Caco-2 (cell line): ENCODE measurements around the gene LYRM2. TPM values are rescaled to one million over a fixed set of nuclear protein-coding genes. Genes with fewer than 3 reads are reported as not detected.

Source experiments
- BruUV-seq: library from RNA; stranded (reverse); fragments of 400-500 nt; replicated peaks from 2 replicates; lab custom pipeline; 2021; lab: Mats Ljungman, UMichigan
- CTCF ChIA-PET: fragments of 300-600 bp; sonication (Branson Sonifier 250); formaldehyde crosslinking; loops from one replicate; lab custom pipeline; 2022; ENCODE audit warnings: antibody characterized with exemption; lab: Charles Lee
- POLR2A ChIA-PET: fragments of 300-600 bp; sonication (Branson Sonifier 250); formaldehyde crosslinking; loops from one replicate; lab custom pipeline; 2022; ENCODE audit warnings: antibody characterized with exemption; lab: Charles Lee
- DNase-seq, 2 experiments: peaks; one replicate each; pipeline versions ENCODE4 v3.0.0 to v3.0.0-alpha.2; 2020 to 2022
- H3K27me3 ChIP-seq: replicated peaks from 2 replicates; pipeline ENCODE4 v1.6.0; 2011; ENCODE audit warnings: low read length; ENCODE audit not compliant: control insufficient read depth, insufficient read depth
- H3K36me3 ChIP-seq: 2 replicates; pipeline ENCODE4 v1.5.1; 2011; ENCODE audit warnings: low read length; ENCODE audit not compliant: control insufficient read depth, insufficient read depth
- H3K4me1 ChIP-seq: fragments of 250-450 bp; sonication (Bioruptor Pico); 2 replicates; pipeline ENCODE4 v1.5.1; 2020; ENCODE audit warnings: mild to moderate bottlenecking
- H3K4me3 ChIP-seq: 2 replicates; pipeline ENCODE4 v1.5.1; 2011; ENCODE audit warnings: low read depth, mild to moderate bottlenecking, control low read depth, low read length
- H3K9me3 ChIP-seq: fragments of 250-450 bp; sonication (Bioruptor Pico); 2 replicates; pipeline ENCODE4 v1.5.1; 2020; ENCODE audit warnings: mild to moderate bottlenecking, moderate library complexity
- H3K27ac Mint-ChIP-seq: one replicate; pipeline ENCODE4 v1.8.0; 2022; ENCODE audit warnings: mixed read lengths; ENCODE audit not compliant: unreplicated experiment
- H3K27me3 Mint-ChIP-seq: one replicate; pipeline ENCODE4 v1.8.0; 2022; ENCODE audit warnings: mixed read lengths; ENCODE audit not compliant: insufficient read depth, unreplicated experiment
- H3K36me3 Mint-ChIP-seq: one replicate; pipeline ENCODE4 v1.8.0; 2022; ENCODE audit warnings: mild to moderate bottlenecking, mixed read lengths; ENCODE audit not compliant: insufficient read depth, unreplicated experiment
- H3K4me1 Mint-ChIP-seq: one replicate; pipeline ENCODE4 v1.8.0; 2022; ENCODE audit warnings: low read depth, mixed read lengths; ENCODE audit not compliant: unreplicated experiment
- H3K4me3 Mint-ChIP-seq: one replicate; pipeline ENCODE4 v1.8.0; 2022; ENCODE audit warnings: mild to moderate bottlenecking, moderate library complexity, mixed read lengths; ENCODE audit not compliant: unreplicated experiment
- H3K9me3 Mint-ChIP-seq: one replicate; pipeline ENCODE4 v1.8.0; 2022; ENCODE audit warnings: mixed read lengths; ENCODE audit not compliant: unreplicated experiment
- CTCF ChIP-seq, 2 experiments: fragments of 200-600 bp in 1 of 2; IDR thresholded peaks; 1 replicate in 1 of 2; 2 replicates in 1 of 2; pipeline versions ENCODE4 v1.5.1 to v1.8.0; 2011 to 2022; ENCODE audit warnings: antibody characterized with exemption in 1 of 2, control low read depth in 1 of 2, inconsistent platforms in 1 of 2, low read depth in 1 of 2, low read length in 1 of 2, mild to moderate bottlenecking in 1 of 2, moderate library complexity in 1 of 2; ENCODE audit not compliant: insufficient read depth in 1 of 2, severe bottlenecking in 1 of 2, unreplicated experiment in 1 of 2
- intact Hi-C: fragments of 100-400 bp; cut with micrococcal nuclease; formaldehyde crosslinking; loops from one replicate; pipeline ENCODE4 v1.10.0; 2022; ENCODE audit not compliant: unreplicated experiment
- total RNA-seq: library from RNA; stranded (reverse); gene quantifications from 2 replicates; pipeline ENCODE4 v1.2.3, GENCODE V29; 2022

Gene LYRM2
- total RNA-seq, 1 experiment from 2014 or later, result 40.9 TPM

- Histone ChIP-seq H3K27me3 (no peaks in the 10 kb centered on the region), H3K4me3 (no peak overlapping the region), H3K9me3 (no peaks in the 10 kb centered on the region), H3K4me1 (peaks cover 4% of the 10 kb centered on the region; the same call in 1 of the 2 replicates), H3K36me3 (no peaks in the 10 kb centered on the region)
- no peak overlapping the region for H3K4me3 Mint-ChIP-seq
- TF ChIP-seq CTCF (IDR thresholded peaks at IDR 0.05; ENCODE audit: insufficient read depth in 1 of 2, low read depth in 1 of 2, low read length in 1 of 2, severe bottlenecking in 1 of 2, unreplicated experiment in 1 of 2), result no peak
- POLR2A ChIA-PET, result no interaction called here
- no peaks in the 10 kb centered on the region for H3K27me3 Mint-ChIP-seq
- peaks cover 6% of the 10 kb centered on the region for H3K4me1 Mint-ChIP-seq
- CTCF ChIA-PET, result interaction anchor here (1.6 kb wide), 1 partner anchor 165 kb away, joined by 14 read pairs; the partner anchor contains the start of gene ANKRD6
- H3K27ac Mint-ChIP-seq, result no peak overlapping the region
- BruUV-seq, result no TSS peak
- H3K9me3 Mint-ChIP-seq, result peaks cover 6% of the 10 kb centered on the region
- no peak for DNase-seq
- intact Hi-C loops, result loop anchor here (5.0 kb wide), 2 partner anchors 70 to 95 kb away; no protein-coding TSS in a partner anchor
- H3K36me3 Mint-ChIP-seq, result no peaks in the 10 kb centered on the region
Measured at GRCh38 chr6:89597372-89597771, 41.2 kb downstream of the LYRM2 start.

- CTCF ChIA-PET, result no interaction called here
- no peaks in the 10 kb centered on the region for H3K27me3 ChIP-seq
- intact Hi-C loops, result loop anchor here (5.0 kb wide), 2 partner anchors 69 to 94 kb away; no protein-coding TSS in a partner anchor
- no peak overlapping the region for H3K4me3 ChIP-seq
- H3K4me1 ChIP-seq, result peaks cover 4% of the 10 kb centered on the region; the same call in 1 of the 2 replicates
- DNase-seq, result peak in 1 of 2 experiments; percentile 17
- Mint-ChIP-seq H3K4me3 (no peak overlapping the region), H3K9me3 (peaks cover 6% of the 10 kb centered on the region), H3K36me3 (no peaks in the 10 kb centered on the region), H3K4me1 (peaks cover 6% of the 10 kb centered on the region), H3K27ac (no peak overlapping the region), H3K27me3 (no peaks in the 10 kb centered on the region)
- POLR2A ChIA-PET, result no interaction called here
- H3K9me3 ChIP-seq, result no peaks in the 10 kb centered on the region
- no TSS peak for BruUV-seq
- TF ChIP-seq CTCF (IDR thresholded peaks at IDR 0.05; ENCODE audit: insufficient read depth in 1 of 2, low read depth in 1 of 2, low read length in 1 of 2, severe bottlenecking in 1 of 2, unreplicated experiment in 1 of 2), result no peak
- no peaks in the 10 kb centered on the region for H3K36me3 ChIP-seq
Measured at GRCh38 chr6:89596484-89596883, 42.1 kb downstream of the LYRM2 start.

GRCh38 chr6:89596056-89596455 lies 42.5 kb downstream of the LYRM2 start:
- no peak for DNase-seq
- Histone ChIP-seq H3K9me3 (no peaks in the 10 kb centered on the region), H3K36me3 (no peaks in the 10 kb centered on the region), H3K4me1 (peaks cover 4% of the 10 kb centered on the region; the same call in 1 of the 2 replicates), H3K4me3 (no peak overlapping the region), H3K27me3 (no peaks in the 10 kb centered on the region)
- no peak overlapping the region for H3K4me3 Mint-ChIP-seq
- no peak overlapping the region for H3K27ac Mint-ChIP-seq
- no peak for TF ChIP-seq CTCF (IDR thresholded peaks at IDR 0.05; ENCODE audit: insufficient read depth in 1 of 2, low read depth in 1 of 2, low read length in 1 of 2, severe bottlenecking in 1 of 2, unreplicated experiment in 1 of 2)
- H3K9me3 Mint-ChIP-seq, result peaks cover 6% of the 10 kb centered on the region
- H3K4me1 Mint-ChIP-seq, result peaks cover 6% of the 10 kb centered on the region
- BruUV-seq, result no TSS peak
- no peaks in the 10 kb centered on the region for H3K36me3 Mint-ChIP-seq
- ChIA-PET CTCF (no interaction called here), POLR2A (no interaction called here)
- intact Hi-C loops, result loop anchor here (5.0 kb wide), 2 partner anchors 69 to 94 kb away; no protein-coding TSS in a partner anchor
- no peaks in the 10 kb centered on the region for H3K27me3 Mint-ChIP-seq
